Gastroesophageal sphincter (tissue), 3 donors: ENCODE measurements around the gene CACNA1E.

Experiments used
- POLR2A ChIP-seq, 2 donors: fragments of 450-650 bp; IDR thresholded peaks; one replicate each; pipeline ENCODE4 v1.6.1; 2017; ENCODE audit warnings: antibody characterized with exemption in 2 of 2, mild to moderate bottlenecking in 2 of 2, moderate library complexity in 1 of 2
- POLR2AphosphoS5 ChIP-seq: sonication (generic); formaldehyde crosslinking; IDR thresholded peaks from one replicate; pipeline ENCODE4 v1.6.1; 2017; ENCODE audit warnings: antibody characterized with exemption
- TF ChIP-seq, protein P1 (sequence below), 4 experiments: fragments of 200-600 bp in 2 of 4; fragments of 450-650 bp in 2 of 4; sonication (generic) in 1 of 4; IDR thresholded peaks; one replicate each; pipeline ENCODE4 v1.5.1; 2017 to 2019; ENCODE audit warnings: antibody characterized with exemption in 4 of 4, mild to moderate bottlenecking in 2 of 4, moderate library complexity in 2 of 4

DNA sequence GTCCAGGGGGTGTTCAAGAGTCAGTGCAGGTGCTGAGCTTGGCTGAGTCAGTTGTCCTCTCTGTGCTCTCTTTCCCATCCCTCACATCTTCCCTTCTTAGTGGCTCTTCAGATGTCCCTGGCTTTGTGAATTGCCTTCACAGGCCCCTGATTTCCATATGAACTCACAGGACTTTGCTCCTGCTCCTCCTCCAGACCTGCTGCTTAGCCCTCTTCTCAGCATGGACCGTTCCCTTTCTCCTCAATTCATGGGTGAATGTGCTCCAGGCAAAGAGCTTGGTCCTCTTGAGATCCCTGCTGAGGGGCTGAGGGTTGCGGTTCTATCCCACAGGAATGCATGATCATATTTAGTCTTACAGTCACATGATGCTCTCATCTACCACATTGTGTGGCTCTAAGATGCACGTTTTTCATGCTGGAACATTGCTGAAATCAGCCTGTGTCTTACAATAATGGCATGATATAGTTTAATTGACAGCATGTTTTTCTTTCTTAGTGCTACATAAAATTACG, 30.5 kb downstream of the CACNA1E start:
- TF ChIP-seq, protein P1, sequence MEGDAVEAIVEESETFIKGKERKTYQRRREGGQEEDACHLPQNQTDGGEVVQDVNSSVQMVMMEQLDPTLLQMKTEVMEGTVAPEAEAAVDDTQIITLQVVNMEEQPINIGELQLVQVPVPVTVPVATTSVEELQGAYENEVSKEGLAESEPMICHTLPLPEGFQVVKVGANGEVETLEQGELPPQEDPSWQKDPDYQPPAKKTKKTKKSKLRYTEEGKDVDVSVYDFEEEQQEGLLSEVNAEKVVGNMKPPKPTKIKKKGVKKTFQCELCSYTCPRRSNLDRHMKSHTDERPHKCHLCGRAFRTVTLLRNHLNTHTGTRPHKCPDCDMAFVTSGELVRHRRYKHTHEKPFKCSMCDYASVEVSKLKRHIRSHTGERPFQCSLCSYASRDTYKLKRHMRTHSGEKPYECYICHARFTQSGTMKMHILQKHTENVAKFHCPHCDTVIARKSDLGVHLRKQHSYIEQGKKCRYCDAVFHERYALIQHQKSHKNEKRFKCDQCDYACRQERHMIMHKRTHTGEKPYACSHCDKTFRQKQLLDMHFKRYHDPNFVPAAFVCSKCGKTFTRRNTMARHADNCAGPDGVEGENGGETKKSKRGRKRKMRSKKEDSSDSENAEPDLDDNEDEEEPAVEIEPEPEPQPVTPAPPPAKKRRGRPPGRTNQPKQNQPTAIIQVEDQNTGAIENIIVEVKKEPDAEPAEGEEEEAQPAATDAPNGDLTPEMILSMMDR (IDR thresholded peaks at IDR 0.05), result no peak
- TF ChIP-seq POLR2A (IDR thresholded peaks at IDR 0.05) (no peak), POLR2AphosphoS5 (no peak)
